Mesenchymal stem cell (in vitro differentiated cells and primary cell): ENCODE data around the gene IL1RAPL2.

Experiments
- DNase-seq: peaks from one replicate; pipeline ENCODE4 v3.0.0-alpha.2; 2013
- H2AFZ ChIP-seq: one replicate; pipeline ENCODE4 v1.6.1; 2013; ENCODE audit warnings: low read depth, mild to moderate bottlenecking, control low read depth, inconsistent platforms, low read length, moderate library complexity
- H2AK5ac ChIP-seq: 2 replicates; pipeline ENCODE4 v1.6.1; 2013; ENCODE audit warnings: low read length, moderate library complexity, mild to moderate bottlenecking, inconsistent platforms; ENCODE audit not compliant: severe bottlenecking
- H2BK120ac ChIP-seq: one replicate; pipeline ENCODE4 v1.6.1; 2013; ENCODE audit warnings: low read depth, mild to moderate bottlenecking, inconsistent platforms, low read length, moderate library complexity
- H2BK12ac ChIP-seq, 2 experiments: one replicate each; pipeline ENCODE4 v1.6.1; 2013; ENCODE audit warnings: inconsistent platforms in 2 of 2, low read length in 2 of 2, mild to moderate bottlenecking in 2 of 2, moderate library complexity in 2 of 2, control low read depth in 1 of 2
- H2BK15ac ChIP-seq: one replicate; pipeline ENCODE4 v1.6.1; 2013; ENCODE audit warnings: mild to moderate bottlenecking, low read depth, inconsistent platforms; ENCODE audit not compliant: poor library complexity, severe bottlenecking
- H2BK5ac ChIP-seq: 2 replicates; pipeline ENCODE4 v1.6.1; 2013; ENCODE audit warnings: low read depth, mild to moderate bottlenecking, low read length, control low read depth, inconsistent platforms; ENCODE audit not compliant: poor library complexity, severe bottlenecking
- H3K14ac ChIP-seq, 2 experiments: one replicate each; pipeline ENCODE4 v1.6.1; 2013; ENCODE audit warnings: inconsistent platforms in 2 of 2, low read length in 2 of 2, control low read depth in 1 of 2, mild to moderate bottlenecking in 1 of 2, moderate library complexity in 1 of 2
- H3K18ac ChIP-seq, 2 experiments: one replicate each; pipeline ENCODE4 v1.6.1; 2013; ENCODE audit warnings: inconsistent platforms in 2 of 2, low read length in 2 of 2, control low read depth in 1 of 2, low read depth in 1 of 2, mild to moderate bottlenecking in 1 of 2
- H3K23ac ChIP-seq, 2 experiments: one replicate each; pipeline ENCODE4 v1.6.1; 2013; ENCODE audit warnings: inconsistent platforms in 2 of 2, low read length in 2 of 2, mild to moderate bottlenecking in 2 of 2, moderate library complexity in 2 of 2, control low read depth in 1 of 2
- H3K27ac ChIP-seq: 2 replicates; pipeline ENCODE4 v1.5.1; 2013; ENCODE audit warnings: mild to moderate bottlenecking, moderate library complexity, low read length, control low read depth, inconsistent platforms; ENCODE audit not compliant: poor library complexity, severe bottlenecking
- H3K27me3 ChIP-seq, 2 experiments: 2 replicates each; pipeline versions ENCODE4 v1.6.1 to v1.7.0; 2013; ENCODE audit warnings: low read length in 2 of 2, mild to moderate bottlenecking in 2 of 2, moderate library complexity in 2 of 2, control low read depth in 1 of 2, inconsistent platforms in 1 of 2; ENCODE audit not compliant: control insufficient read depth in 1 of 2, insufficient read depth in 1 of 2
- H3K36me3 ChIP-seq, 2 experiments: 2 replicates each; pipeline versions ENCODE4 v1.6.1 to v1.7.0; 2013; ENCODE audit warnings: low read length in 2 of 2, control low read depth in 1 of 2, inconsistent platforms in 1 of 2, low read depth in 1 of 2, mild to moderate bottlenecking in 1 of 2; ENCODE audit not compliant: insufficient read depth in 2 of 2, control insufficient read depth in 1 of 2
- H3K4ac ChIP-seq, 2 experiments: one replicate each; pipeline ENCODE4 v1.6.1; 2013; ENCODE audit warnings: inconsistent platforms in 2 of 2, low read length in 2 of 2, mild to moderate bottlenecking in 2 of 2, moderate library complexity in 2 of 2, control low read depth in 1 of 2, low read depth in 1 of 2
- H3K4me1 ChIP-seq: 2 replicates; pipeline ENCODE4 v1.6.1; 2013; ENCODE audit warnings: low read depth, low read length, control low read depth; ENCODE audit not compliant: control insufficient read depth, insufficient read depth
- H3K4me2 ChIP-seq: 2 replicates; pipeline ENCODE4 v1.6.1; 2013; ENCODE audit warnings: low read length, mild to moderate bottlenecking, inconsistent platforms; ENCODE audit not compliant: poor library complexity, severe bottlenecking
- H3K4me3 ChIP-seq, 2 experiments: 2 replicates each; pipeline versions ENCODE4 v1.5.1 to v1.7.0; 2013; ENCODE audit warnings: low read length in 2 of 2, mild to moderate bottlenecking in 2 of 2, control low read depth in 1 of 2, low read depth in 1 of 2; ENCODE audit not compliant: insufficient read depth in 1 of 2
- H3K79me1 ChIP-seq: replicated peaks from 2 replicates; pipeline ENCODE4 v1.6.1; 2013; ENCODE audit warnings: mild to moderate bottlenecking, control low read depth, low read length, inconsistent platforms; ENCODE audit not compliant: poor library complexity, severe bottlenecking
- H3K9ac ChIP-seq: 2 replicates; pipeline ENCODE4 v1.7.0; 2013; ENCODE audit warnings: mild to moderate bottlenecking, low read length, moderate library complexity
- H3K9me3 ChIP-seq: 2 replicates; pipeline ENCODE4 v1.7.0; 2013; ENCODE audit warnings: mild to moderate bottlenecking, low read length; ENCODE audit not compliant: control insufficient read depth
- H4K8ac ChIP-seq: one replicate; pipeline ENCODE4 v1.6.1; 2013; ENCODE audit warnings: inconsistent platforms, mild to moderate bottlenecking, low read length, moderate library complexity
- H4K91ac ChIP-seq: one replicate; pipeline ENCODE4 v1.6.1; 2013; ENCODE audit warnings: mild to moderate bottlenecking, low read length, inconsistent platforms
- WGBS: methylation state at CpG from one replicate; pipeline ENCODE4 v1.1.7; 2013; ENCODE audit warnings: mixed read lengths; 5-methylcytosine and 5-hydroxymethylcytosine counted together

The IL1RAPL2 gene

DNA sequence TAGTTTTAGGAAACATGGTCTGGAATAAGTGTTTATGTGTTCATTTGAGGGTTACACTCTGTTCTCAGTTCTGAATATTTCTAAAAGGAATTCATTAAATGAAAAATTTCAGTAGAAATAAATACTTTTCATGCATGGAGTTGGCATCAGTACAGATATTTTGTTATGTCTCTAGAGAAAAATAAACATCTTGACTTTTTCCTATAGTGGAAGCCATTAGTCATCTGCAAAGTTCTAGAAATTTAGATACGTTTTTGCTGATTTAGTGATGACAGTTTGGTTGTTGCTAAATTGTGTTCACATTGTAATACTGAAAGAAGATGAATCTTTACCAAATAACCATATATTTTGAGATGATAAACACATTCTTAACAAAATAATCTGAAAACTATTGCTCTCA is 922.7 kb downstream of the IL1RAPL2 start:
- no peaks in the 10 kb centered on the region for H3K36me3 ChIP-seq
- no peak for DNase-seq
- no peak overlapping the region for H3K23ac ChIP-seq
- H3K4me1 ChIP-seq: no peaks in the 10 kb centered on the region
- H4K8ac ChIP-seq: no peak overlapping the region
- H3K14ac ChIP-seq: no peak overlapping the region
- no peaks in the 10 kb centered on the region for H3K79me1 ChIP-seq
- no peak overlapping the region for H2BK5ac ChIP-seq
- H3K27me3 ChIP-seq: no peaks in the 10 kb centered on the region
- no peak overlapping the region for H2BK15ac ChIP-seq
- H2AFZ ChIP-seq: no peak overlapping the region
- WGBS: no CpG with 5 or more reads among the region's 1 CpG
- no peak overlapping the region for H3K27ac ChIP-seq
- no peaks in the 10 kb centered on the region for H3K9me3 ChIP-seq
- no peak overlapping the region for H3K4me2 ChIP-seq
- no peak overlapping the region for H3K4me3 ChIP-seq
- H3K9ac ChIP-seq: no peak overlapping the region
- no peak overlapping the region for H3K18ac ChIP-seq
- no peak overlapping the region for H2BK120ac ChIP-seq
- H2AK5ac ChIP-seq: no peak overlapping the region
- no peak overlapping the region for H2BK12ac ChIP-seq
- H3K4ac ChIP-seq: no peak overlapping the region
- H4K91ac ChIP-seq: no peak overlapping the region

DNA sequence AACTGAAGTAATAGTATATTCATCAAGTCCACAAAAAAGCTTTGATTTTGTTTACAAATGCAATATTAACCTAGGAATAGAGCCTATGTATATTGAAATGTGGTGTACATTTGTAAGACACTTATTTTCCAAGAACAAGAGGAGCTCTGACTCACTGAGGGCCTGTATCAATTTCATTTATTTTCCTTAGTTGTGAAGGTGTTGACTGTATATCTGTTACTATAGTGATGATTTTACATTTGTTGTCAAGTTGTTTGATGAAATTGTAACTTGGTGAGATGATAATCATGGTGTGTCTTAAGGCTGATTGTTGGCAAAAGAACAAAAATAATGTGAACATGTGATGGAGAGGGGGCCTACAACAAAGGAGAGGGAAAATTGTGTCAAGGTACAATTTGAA is 929.4 kb downstream of the IL1RAPL2 start:
- Histone ChIP-seq H3K4me1 (no peaks in the 10 kb centered on the region), H2BK5ac (no peak overlapping the region)

DNA sequence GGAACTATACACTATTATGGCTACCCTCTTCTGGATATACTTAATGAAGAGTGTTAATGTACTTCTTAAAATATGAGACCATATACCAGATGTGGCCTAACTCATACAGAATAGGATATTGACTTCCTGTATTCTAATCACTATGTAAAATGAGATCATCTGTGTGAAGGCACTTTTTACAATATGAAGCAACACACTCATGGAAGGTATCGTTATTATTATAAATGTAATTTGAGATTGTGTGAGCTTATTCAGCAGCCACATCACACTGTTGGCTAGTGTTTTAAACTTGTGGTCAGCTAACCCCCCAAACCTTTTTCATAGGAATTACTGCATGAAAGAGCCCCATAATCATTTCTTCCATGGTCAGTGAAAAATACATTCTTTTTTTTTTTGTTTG is 936.3 kb downstream of the IL1RAPL2 start:
- no peak overlapping the region for H3K4ac ChIP-seq
- H2AFZ ChIP-seq: no peak overlapping the region
- no peak overlapping the region for H2BK12ac ChIP-seq
- no peak overlapping the region for H3K27ac ChIP-seq
- H3K79me1 ChIP-seq: no peaks in the 10 kb centered on the region
- H3K9me3 ChIP-seq: peaks cover 3% of the 10 kb centered on the region
- no peak overlapping the region for H2BK15ac ChIP-seq
- no peak overlapping the region for H3K14ac ChIP-seq
- H3K23ac ChIP-seq: no peak overlapping the region
- H2AK5ac ChIP-seq: no peak overlapping the region
- no peak overlapping the region for H4K91ac ChIP-seq
- no peak overlapping the region for H3K4me2 ChIP-seq
- DNase-seq: no peak
- no peak overlapping the region for H3K9ac ChIP-seq
- H3K18ac ChIP-seq: no peak overlapping the region
- no peak overlapping the region for H2BK5ac ChIP-seq
- no peaks in the 10 kb centered on the region for H3K27me3 ChIP-seq
- no peak overlapping the region for H2BK120ac ChIP-seq
- no peak overlapping the region for H4K8ac ChIP-seq
- no peaks in the 10 kb centered on the region for H3K36me3 ChIP-seq
- H3K4me3 ChIP-seq: no peak overlapping the region
- H3K4me1 ChIP-seq: no peaks in the 10 kb centered on the region
- no CpG with 5 or more reads among the region's 1 CpG for WGBS

More for the DNA sequence above, 929.4 kb downstream of the IL1RAPL2 start:
- Histone ChIP-seq H3K79me1 (no peaks in the 10 kb centered on the region), H2BK120ac (no peak overlapping the region), H2AK5ac (no peak overlapping the region), H3K4me3 (no peak overlapping the region), H2BK15ac (no peak overlapping the region), H3K4me2 (no peak overlapping the region), H3K36me3 (no peaks in the 10 kb centered on the region), H3K23ac (no peak overlapping the region), H3K18ac (no peak overlapping the region), H2AFZ (no peak overlapping the region), H3K4ac (no peak overlapping the region), H3K27me3 (no peaks in the 10 kb centered on the region), H2BK12ac (no peak overlapping the region), H3K9me3 (peaks cover 3% of the 10 kb centered on the region), H4K91ac (no peak overlapping the region), H3K14ac (no peak overlapping the region), H3K27ac (no peak overlapping the region), H4K8ac (no peak overlapping the region), H3K9ac (no peak overlapping the region)
- no peak for DNase-seq

DNA sequence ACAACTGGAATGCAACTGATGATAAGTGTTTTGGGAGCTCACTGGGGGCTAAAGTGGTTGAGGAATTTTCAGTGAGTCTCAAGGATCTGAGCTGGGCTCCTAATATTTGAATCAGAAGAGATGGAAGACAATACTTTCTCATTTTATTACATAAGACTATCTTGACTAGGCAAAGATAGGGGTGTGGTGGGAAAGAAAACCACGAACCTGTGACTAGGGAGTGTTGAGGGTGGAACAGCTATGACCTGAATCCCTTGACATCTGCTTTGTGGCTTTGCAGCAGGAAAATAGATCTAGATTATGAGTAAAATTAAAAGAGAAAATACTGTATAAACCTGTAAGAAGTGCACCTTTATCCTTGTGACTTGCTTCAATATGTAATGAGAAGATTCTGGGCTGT is 949.6 kb downstream of the IL1RAPL2 start:
- no peak overlapping the region for H3K14ac ChIP-seq
- no peak overlapping the region for H4K91ac ChIP-seq
- no peak overlapping the region for H3K4me2 ChIP-seq
- no peaks in the 10 kb centered on the region for H3K9me3 ChIP-seq
- H2BK5ac ChIP-seq: no peak overlapping the region
- H2BK15ac ChIP-seq: no peak overlapping the region
- no peak overlapping the region for H3K27ac ChIP-seq
- H3K23ac ChIP-seq: no peak overlapping the region
- H3K4me1 ChIP-seq: no peaks in the 10 kb centered on the region
- no peak overlapping the region for H2BK12ac ChIP-seq
- no peak overlapping the region for H3K4me3 ChIP-seq
- no peaks in the 10 kb centered on the region for H3K79me1 ChIP-seq
- H3K18ac ChIP-seq: no peak overlapping the region
- H3K9ac ChIP-seq: no peak overlapping the region
- WGBS: no CpG with 5 or more reads among the region's 1 CpG
- no peak overlapping the region for H4K8ac ChIP-seq
- DNase-seq: no peak
- no peak overlapping the region for H2AK5ac ChIP-seq
- H2AFZ ChIP-seq: no peak overlapping the region
- H3K27me3 ChIP-seq: no peaks in the 10 kb centered on the region
- H2BK120ac ChIP-seq: no peak overlapping the region
- H3K36me3 ChIP-seq: no peaks in the 10 kb centered on the region
- H3K4ac ChIP-seq: no peak overlapping the region
